ENCODE measurements around the gene AMOTL2.

DNA sequence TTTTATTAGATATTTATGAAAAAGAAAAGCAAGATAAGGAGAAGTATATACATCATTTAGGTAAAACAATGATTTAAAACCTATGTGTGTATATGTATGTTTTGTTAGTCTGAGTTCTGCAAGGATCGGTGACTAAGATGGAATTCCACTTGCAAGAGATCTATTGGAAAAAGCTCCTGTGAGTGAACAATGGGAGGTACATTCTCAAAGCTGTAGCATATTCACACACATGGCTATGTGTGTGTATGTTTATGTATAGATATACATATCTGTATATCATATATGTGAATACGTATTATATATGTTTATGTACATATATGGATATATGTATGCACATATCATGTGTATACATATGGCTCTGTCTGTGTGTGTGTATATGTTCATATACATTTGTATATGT is 54.3 kb downstream of the AMOTL2 start:
- TF ChIP-seq ZNF274 (IDR thresholded peaks at IDR 0.05; ENCODE audit: low read depth, low read length) (no peak), YY1 (IDR thresholded peaks at IDR 0.05; ENCODE audit: insufficient read depth, insufficient read length) (no peak), SUZ12 (IDR thresholded peaks at IDR 0.05; ENCODE audit: extremely low read depth, insufficient read depth, insufficient read length) (no peak)
